ENCODE data around the gene C11orf86. TPM values are rescaled to one million over a fixed set of nuclear protein-coding genes. Genes with fewer than 3 reads are reported as not detected.
"Not testable (repeated sequence)": the region's sequence is repeated elsewhere in the genome, so short reads cannot be mapped to it uniquely, and the experiment has no call there.

Gene C11orf86
- total RNA-seq, 1 donor from 2014 or later, result 0.64 TPM

DNA sequence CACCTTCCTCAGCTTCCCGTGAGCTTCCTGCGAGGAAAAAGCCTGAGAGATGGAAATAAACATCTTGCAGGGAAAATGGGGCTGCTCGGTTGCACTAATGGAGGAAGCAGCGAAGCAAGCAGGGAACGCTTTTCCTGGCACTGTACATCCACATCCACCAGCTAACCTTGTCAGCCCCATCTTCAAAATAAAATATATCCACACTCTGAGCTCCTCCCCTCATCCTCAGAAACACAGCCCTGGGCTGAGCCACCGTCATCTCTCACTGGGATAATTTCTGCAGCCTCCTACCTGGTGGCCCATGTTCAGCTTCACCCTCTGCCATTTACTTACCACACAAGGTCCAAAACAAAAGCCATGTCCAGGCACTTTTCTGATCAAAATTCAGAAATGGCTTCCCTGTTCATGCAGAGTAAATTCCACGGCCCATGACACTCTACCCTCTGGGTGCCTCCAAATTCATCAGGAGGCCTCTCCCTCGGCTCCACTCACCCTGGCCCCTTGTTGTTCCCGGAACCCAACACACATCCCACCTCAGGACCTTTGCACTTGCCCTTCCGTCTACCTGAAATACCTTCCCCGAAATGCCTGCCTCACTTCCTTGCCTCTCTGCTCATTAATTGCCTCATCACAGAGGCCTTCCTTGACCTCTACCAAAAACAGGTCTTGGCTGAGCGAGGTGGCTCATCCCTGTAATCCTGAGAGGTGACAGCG is 13.0 kb downstream of the C11orf86 start:
- DNase-seq (ENCODE audit: low spot score), result no peak

GRCh38 chr11:66988741-66989140 is 13.6 kb downstream of the C11orf86 start:
- not testable (repeated sequence) for DNase-seq (ENCODE audit: low spot score)

GRCh38 chr11:66989360-66989759 is 14.3 kb downstream of the C11orf86 start:
- not testable (repeated sequence) for DNase-seq (ENCODE audit: low spot score)

GRCh38 chr11:66992041-66992440 is 16.9 kb downstream of the C11orf86 start:
- no peak for DNase-seq (ENCODE audit: low spot score)

- no peak for DNase-seq (ENCODE audit: low spot score)
Observed at GRCh38 chr11:66996609-66997273, 21.6 kb downstream of the C11orf86 start.

- DNase-seq (ENCODE audit: low spot score), result no peak
Observed at GRCh38 chr11:66999555-66999954, 24.5 kb downstream of the C11orf86 start.

DNA sequence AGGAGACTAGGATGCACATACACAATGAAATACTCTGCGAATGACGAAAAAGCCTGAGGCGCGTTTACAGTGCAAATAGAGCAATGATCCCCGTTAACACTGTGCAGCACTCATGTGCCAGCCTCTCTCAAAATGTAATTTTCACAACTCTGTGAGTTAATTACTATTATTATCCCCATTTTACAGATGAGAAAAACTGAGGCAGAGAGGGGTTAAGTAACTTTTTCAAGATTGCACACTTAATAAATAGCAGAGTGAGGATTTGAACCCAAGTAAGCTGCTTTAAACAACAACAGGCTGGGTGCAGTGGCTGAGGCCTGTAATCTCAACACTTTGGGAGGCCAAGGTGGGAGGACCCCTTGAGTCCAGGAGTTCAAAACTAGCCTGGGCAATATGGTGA is 26.2 kb downstream of the C11orf86 start:
- no peak for DNase-seq (ENCODE audit: low spot score)

DNA sequence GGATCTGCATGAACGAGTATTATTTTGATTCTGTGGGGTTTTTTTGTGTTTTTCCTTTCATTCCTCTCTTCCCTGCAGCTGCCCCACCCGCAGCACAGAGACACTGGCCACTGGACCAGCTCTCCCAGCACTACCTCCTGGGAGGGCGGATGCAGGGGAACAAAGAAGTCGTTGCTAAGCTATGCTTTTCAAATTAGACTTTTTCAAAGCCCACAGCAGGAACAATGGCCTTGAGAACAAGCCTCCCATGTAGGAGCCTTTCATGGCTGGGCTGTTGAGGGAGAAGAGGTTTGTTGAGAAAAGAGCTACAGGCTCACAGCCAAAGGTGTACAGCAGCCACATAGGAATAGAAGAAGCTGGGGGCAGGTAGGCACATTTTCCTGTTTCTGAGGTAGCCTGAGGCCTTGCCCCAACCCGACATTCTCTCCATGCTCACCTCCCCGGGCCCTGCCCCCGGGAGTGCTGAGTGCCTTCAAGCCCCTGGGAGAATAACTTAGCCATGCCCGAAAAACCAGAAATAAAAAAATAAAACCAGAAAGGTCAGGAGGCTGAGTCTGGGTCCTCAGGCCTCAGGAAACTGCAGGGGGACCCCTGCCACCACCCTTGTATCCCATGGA is 27.3 kb downstream of the C11orf86 start:
- DNase-seq (ENCODE audit: low spot score), result no peak

GRCh38 chr11:67002921-67003411 is 27.9 kb downstream of the C11orf86 start:
- DNase-seq (ENCODE audit: low spot score), result no peak

GRCh38 chr11:67005200-67005599 is 30.1 kb downstream of the C11orf86 start:
- DNase-seq (ENCODE audit: low spot score), result not testable (repeated sequence)

DNA sequence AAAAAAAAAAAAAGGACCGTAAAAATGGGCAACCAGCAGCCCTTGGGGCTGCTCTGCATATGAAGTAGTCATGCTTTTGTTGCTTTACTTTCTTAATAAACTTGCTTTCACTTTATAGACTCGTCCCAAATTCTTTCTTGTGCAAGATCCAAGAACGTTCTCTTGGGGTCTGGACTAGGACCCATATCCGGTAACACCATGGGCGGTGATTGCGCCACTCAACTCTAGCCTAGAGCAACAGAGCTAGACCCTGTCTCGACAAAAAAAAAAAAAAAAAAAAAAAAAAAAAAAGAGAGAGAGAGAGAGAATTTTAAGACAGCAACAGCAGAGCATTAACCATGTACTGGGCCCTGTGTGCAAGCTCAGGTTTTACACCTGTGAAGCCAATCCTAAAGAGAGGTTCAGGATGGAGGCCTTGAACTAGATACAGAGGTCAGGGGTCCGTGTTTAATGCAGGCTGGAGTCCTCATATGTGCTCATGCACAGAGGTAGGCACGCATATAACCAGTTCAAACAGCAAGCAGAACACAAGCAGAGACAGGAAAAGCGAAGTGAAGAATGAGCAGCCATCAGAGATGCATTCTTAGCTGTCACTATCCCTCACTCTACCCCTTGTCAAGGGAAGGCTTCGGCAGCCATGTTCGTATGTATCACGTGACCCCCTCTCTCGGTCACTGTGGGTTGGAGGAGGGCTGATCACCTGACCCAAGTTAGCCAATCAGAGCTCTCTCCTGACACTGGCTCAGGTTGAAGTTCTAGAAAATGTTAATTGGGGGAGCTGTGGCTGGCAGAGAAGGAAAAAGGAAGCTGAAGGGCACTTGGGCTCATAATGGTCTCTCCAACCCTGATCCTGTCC is 31.2 kb downstream of the C11orf86 start:
- no peak for DNase-seq (ENCODE audit: low spot score)

DNA sequence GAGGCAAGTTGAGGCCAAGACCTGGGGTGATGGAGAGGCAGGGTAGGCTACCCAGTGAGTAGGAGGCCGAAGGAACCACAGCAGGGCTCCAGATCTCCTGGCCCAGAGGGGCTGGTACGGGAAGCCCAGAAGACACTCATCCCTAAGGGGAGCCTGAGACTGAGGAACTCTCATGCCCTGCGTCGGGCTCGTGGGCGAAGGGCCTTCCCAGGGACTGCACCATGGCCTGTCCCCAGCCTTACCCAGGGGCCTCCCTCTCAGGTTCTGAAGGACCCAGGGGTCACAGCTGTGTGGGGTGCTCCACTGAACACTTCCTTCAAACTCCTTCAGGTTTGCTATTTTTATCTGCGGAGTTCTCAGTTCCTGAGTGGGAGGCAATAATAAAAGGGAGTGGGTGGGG is 32.0 kb downstream of the C11orf86 start:
- no peak for DNase-seq (ENCODE audit: low spot score)

- no peak for DNase-seq (ENCODE audit: low spot score)
Observed at GRCh38 chr11:67010296-67010905, 35.3 kb downstream of the C11orf86 start.

DNA sequence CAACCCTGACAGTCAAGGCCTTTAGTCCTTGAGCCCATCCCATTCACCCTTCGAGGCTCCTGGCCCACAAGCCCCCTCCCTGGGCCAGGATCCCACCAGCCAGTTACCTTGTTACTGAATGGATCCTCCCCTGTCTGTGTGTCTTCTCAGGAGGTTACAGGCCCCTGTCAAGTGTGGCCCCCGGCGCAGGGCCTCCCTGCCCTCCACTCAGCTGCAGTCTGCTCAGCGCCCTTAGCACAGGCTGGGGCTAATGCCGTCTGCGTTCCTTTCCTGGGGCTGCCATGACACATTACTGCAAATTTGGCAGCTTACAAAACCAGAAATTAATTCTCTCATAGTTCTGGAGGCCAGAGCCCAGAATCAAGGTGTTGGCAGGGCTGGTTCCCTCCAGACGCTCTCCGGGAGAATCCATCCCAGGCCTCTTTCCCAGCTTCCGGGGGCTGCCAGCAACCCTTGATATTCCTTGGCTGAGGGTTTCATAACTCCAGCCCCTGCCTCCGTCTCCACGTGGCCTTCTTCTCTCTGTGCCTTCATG is 38.5 kb downstream of the C11orf86 start:
- no peak for DNase-seq (ENCODE audit: low spot score)

DNA sequence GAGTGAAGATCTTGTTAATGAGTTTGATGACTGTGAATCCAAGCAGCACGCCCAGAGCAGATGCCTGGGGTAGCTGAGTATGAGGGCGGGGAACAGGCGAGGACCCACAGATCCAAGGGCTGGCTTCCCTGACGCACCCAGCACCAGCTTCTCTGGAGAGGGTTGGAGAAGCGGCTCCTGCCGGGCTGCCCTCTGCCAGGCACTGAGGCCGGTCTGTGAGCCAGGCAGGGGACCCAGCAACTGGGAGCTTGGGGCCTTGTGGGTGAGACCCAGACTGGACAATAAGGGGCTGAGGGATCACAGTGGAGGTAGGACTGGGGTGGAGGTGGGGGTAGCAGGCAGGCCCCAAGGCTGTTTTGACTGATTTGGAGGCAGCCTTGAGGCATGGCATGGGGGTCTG is 39.2 kb downstream of the C11orf86 start:
- no peak for DNase-seq (ENCODE audit: low spot score)

DNA sequence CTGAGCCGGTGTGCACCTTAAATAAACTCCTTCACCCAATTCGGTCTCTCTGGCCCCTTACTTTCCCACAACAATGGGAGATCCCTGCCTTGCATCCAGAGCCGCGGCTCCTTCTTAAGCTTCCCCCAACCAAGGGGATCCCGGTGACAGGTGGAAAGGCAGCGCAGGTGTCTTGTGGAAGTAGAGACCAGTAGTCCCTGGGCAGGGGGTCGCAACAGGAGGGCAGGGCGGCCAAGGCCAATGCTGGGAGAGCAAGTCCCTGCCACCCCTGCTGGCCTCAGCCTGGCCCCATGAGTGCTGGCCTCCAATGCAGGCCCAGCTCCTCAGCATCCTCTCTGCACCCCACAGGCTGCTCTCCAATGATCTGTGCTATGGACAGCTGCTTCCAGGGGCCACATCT is 39.9 kb downstream of the C11orf86 start:
- no peak for DNase-seq (ENCODE audit: low spot score)

- no peak for DNase-seq (ENCODE audit: low spot score)
Observed at GRCh38 chr11:67016550-67016949, 41.4 kb downstream of the C11orf86 start.

DNA sequence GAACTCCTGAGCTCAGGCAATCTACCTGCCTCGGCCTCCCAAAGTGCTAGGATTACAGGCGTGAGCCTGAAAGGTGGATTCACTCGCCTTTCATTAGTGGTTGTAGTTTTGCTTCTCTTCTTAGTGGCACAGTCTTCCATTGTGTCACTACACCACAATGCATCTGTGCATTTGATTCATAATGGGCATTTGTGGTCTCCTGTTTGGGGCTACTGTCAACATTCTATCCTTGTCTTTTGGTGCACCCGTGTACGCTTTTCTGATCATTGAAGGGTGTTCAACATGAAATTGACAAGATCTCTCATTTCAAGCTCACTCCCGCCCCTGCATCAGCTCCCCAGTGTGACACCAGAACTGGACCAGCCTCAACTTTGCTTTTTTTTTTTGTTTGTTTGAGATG is 45.8 kb downstream of the C11orf86 start:
- no peak for DNase-seq (ENCODE audit: low spot score)

DNA sequence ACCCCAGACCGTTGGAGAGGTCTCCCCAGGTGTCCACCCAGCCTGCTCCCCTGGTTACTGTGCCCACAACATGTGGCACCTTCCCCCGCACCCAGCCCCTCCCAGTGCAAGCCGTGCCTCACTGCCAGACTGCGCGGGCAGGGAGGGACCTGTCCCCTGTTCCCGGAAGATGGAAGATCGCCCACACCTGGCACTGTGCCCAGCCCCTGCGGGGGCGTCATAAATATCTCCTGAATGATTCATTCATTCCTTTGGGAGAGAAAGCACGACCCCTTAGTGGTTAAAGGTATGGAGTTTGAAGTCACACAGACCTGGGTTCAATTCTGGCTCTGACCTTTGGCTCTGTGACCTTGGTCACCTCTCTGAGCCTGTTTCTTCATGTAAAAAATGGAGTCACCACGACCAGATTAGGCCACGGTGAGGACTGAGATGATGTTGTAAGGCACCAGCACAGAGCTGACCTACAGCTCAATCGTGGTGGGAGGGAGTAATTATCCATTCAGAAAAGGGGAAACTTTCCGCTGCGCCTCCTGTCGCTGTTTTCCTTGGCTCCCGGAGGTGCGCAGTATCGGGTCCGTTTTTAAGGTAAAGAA is 47.3 kb downstream of the C11orf86 start:
- DNase-seq (ENCODE audit: low spot score), result no peak
